ENCODE measurements around the gene SGTA.

Gene SGTA

DNA sequence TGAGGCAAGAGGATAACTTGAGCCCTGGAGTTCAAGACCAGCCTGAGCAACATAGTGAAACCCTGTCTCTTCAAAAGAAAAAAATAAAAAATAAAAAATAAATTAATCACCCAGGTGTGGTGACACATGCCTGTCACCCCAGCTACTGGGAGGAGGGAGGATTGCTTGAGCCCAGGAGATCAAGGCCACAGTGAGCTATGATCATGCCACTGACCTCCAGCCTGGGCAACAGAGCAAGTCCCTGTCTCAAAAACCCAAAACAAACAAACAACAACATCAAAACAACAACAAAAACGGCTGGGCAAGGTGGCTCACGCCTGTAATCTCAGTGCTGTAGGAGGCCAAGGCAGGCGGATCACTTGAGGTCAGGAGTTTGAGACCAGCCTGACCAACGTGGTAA, 39.0 kb downstream of the SGTA start:
- no peak for DNase-seq

DNA sequence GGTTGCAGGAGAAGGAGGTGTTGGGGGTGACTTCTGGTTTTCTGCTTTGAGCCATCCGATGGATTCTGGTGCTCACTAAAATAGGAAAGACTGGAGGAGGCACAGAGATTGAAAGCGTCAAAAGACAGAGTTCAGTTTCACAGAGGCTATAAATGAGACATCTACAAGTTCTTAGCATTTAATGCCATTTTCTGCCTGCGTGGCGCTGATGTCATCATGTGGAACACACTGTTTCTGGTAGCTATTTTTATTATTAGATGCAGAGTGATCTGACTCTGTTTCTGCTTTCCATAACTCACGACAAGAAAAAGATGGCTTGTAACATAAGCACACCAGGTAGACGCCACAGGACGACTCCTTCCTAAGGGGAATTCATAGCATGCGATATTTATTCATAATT, 40.0 kb downstream of the SGTA start:
- no peak for DNase-seq

DNA sequence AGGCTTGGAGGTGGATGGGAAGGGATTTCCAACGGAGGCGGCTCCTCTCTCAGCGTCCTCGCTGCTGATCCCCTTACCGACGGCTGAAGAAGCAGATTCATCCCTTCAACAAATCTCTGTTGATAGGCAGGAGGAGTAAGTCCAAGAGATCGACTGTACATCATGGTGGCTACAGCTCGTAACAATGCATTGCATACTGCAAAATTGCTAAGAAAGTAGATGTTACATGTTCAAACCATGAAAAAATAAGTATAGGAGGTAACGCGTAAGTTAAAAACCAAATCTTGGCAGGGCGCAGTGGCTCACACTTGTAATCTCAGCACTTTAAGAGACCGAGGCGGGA, 42.8 kb downstream of the SGTA start:
- no peak for DNase-seq

DNA sequence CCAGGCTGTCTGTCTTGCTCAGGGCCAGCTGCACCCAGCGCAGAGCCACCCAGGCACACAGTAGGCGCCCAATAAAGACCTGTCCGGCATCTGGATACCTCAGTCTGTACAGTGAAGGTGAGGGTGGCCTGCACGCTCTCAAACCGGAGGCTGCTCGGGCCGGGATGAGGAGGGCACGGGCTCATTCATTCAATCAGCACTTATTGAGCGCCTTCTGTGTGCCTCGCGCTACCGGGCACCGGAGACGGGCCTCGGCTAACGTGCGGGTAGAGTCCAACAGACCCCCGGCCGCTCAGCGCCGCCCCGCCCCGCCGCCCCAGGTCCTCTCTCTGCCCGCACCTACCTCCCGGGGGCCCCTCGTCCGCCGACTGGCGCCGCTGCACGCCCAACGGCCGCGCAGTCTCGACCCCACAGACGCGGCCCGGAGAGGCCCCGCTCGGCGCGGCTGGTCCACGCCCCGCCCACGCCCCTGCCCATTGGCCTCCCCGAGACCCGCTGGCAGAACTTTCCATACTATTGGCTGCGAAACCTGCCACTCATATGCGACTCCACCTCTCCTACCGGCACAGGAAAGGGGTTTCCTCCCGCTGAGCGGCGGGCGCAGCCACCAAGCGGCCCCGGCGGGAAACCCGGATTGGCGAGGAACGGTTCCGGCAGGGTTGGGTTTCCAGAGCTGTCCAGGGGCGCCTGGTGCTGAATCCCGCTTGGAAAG, 43.3 kb downstream of the SGTA start, which contains the start of gene SLC39A3:
Gene SLC39A3 (minus strand): TSS at position 416 of the 712 bp plus-strand sequence. CDS start 2,760 bp downstream, outside the sequence.
- peak; percentile 96 for DNase-seq

DNA sequence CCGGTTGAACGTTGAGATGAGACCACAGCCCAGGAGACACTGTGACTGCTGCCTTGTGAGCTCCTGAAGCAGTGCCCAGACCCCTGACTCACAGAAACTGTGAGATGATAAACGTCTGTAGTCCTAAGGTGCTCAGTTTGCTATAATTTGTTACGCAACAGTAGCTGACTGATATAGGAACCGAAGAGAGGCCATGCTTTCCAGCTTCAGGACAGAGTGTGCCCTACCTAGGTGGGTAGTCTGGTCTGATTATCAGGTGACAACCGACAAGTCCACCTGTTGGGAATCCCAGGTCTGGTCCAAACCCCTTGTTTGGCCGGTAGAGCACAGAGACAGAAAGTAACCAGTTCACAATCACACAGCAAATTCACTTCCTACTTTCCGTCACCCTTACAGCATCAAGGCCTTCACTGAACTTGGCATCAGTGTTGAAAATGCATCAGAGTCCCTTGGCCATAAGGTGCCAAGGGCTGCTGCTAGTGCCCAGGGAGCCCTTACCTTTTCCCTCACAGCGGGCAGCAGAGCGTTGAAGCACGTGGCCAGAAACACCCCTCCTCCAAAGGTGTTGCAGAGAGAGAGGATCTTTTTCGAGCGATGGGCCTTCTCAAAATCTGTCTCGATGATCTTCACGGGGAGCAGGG, 46.4 kb downstream of the SGTA start:
- no peak for DNase-seq

DNA sequence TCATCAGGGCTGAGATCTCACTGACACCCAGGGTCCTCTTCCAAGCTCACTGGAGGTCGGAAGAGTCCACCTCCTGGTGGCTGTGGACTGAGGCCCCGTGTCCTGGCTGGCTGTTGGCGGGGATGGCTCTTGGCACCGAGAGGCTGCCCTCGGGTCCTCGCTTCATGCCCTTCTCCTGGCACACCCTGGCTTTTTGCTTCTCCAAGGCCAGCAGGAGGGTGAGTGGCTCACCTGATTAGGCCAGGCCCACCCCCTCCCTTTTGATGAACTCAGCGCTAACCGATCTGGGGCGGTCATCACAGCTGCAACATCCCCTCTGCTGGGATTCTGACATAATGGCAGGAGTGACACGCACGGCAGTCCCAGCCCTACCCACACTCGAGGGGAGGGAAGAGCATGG, 47.7 kb downstream of the SGTA start:
- DNase-seq: no peak

DNA sequence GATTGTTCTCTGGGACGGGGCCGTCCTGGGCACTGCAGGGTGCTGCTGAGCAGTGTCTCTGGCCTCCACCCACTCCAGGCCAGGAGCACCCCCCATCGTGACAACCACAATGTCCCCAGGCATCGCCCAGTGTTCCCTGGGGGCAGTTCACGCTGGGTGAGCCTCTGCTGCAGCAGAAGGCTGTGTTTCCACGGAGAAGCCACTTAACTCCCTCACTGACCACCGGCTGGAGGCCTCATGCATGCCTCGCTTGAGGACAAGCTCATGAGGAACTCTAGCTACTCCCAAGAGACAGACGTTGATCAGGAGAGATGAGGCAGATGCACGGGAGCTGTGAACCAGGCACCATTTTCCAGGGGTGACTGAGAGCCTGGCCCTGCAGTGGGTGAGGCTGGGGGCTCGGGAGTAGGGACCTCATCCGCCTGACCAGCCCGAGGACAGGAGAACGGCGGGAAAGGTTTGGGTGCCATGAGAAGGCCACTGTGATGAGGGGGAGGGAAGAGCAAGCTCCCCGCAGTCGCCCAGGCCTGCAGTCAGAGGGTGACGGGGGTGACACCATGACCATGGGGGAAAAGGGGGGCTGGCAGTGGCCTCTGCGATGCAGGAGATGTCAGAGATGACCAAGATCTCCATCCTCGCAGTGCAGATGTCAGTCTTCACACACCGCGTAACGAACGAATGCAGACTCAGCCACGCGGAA, 48.3 kb downstream of the SGTA start:
- no peak for DNase-seq

DNA sequence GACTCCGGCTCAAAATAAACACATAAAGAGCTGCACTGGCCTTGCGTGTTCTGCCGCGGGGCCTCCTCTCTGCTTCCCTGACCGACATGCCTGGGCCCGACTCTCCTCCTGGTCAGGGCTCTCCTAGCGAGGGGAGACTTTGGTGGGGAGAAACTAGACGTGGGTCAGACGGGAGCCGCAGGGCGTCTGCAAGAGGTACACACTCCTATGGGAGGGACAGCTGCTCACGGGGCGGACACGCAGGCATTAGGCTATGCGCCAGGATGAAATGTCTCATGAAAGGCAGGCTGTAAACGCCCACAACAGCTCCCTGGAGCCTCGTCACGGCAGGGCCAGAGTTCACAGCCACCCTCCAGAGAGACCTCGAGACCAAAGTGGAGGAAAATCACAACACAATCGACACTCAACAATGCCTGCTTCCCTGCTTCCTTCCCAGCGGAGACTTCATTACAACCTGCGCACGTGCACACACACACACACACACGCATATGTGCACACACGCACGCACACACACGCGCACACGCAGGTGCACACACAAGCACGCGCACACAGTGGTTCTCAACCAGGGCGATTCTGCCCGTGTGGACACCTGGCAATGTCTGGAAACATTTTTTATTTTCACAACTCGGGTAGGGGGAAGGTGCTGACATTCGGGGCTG, 49.0 kb downstream of the SGTA start:
- no peak for DNase-seq

DNA sequence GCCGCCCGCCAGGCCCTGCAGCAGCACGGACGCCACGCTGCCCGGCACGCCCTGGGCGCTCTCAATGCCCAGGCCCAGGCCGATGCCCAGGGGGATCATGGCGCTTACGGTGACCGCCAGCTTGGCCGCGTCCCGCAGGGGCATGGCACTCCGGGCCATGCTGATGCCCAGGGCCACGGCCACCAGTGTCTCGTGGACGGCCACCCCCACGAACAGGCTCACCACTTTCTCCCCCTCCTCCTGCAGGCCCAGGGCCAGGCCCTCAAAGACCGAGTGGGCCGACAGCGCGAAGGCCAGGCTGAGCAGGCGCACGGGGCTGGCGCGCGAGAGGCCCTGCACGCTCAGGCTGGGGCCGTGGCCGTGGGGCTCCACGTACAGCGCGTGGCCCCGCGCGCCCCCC, 50.2 kb downstream of the SGTA start:
- no peak for DNase-seq

DNA sequence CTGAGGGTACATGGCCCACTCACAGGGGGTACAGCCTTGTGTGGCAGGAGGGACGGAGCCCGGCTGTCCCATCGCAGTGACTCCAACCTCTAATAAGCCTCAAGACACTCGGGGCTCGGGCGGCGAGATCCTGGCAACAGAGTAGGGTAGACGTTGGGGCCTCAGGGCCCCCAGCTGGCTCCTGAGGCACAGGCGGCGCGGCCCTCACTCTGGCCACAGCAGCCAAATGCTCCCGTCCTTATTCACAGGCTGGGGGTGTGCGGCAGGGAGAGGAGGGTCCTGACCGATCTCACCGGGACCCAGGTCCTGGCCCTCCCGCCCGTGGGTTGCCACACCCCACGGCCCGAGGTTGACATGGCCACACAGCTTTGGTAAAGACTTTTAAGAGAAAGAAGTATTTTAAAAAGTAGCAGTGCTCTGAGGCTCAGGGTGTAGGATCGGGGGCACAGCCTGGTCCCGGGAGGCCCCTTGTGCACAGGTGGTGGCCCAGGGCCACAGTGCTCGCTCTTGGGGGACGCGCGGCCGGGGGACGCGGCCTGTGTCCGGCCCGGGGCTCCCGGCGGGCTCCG, 50.8 kb downstream of the SGTA start:
- no peak for DNase-seq

DNA sequence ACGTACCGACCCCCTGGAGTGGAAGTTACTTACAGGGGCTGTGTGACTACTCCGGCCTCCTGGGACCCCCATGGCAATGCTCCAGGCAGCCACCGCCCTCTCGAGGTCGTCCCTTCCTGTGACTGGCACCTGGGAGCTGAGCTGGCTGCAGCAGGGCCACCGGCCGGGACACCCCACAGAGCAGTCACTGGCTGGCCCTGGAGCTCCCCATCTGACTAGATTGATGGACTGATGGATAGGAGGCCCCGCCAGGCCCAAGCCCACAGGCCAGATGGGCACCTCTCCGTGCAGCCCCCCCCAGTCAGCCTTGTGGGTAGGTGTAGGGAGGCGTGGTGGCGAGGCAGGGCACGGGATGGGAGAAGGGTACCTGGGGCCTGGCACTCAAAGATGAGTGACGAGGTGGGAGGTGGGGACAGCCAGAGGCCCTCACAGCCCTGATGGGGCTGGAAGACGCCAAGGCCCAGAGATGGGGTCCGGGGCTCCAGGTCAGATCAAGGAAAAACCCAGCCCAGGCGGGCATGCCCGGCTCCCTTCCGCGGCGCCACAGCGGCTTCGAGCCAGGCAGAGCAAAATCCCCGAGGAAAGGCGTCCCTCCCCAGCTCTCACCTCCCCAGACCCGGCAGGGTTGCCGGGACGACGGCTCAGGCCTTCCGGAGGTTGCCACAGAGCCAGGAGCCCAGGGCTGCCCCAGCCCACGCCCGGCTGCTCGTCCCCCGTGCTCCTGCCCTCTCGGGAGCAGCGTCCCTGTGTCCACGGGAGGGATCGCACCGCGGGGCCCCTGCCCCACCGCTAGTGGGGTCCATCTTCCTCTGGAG, 51.7 kb downstream of the SGTA start:
- no peak for DNase-seq

DNA sequence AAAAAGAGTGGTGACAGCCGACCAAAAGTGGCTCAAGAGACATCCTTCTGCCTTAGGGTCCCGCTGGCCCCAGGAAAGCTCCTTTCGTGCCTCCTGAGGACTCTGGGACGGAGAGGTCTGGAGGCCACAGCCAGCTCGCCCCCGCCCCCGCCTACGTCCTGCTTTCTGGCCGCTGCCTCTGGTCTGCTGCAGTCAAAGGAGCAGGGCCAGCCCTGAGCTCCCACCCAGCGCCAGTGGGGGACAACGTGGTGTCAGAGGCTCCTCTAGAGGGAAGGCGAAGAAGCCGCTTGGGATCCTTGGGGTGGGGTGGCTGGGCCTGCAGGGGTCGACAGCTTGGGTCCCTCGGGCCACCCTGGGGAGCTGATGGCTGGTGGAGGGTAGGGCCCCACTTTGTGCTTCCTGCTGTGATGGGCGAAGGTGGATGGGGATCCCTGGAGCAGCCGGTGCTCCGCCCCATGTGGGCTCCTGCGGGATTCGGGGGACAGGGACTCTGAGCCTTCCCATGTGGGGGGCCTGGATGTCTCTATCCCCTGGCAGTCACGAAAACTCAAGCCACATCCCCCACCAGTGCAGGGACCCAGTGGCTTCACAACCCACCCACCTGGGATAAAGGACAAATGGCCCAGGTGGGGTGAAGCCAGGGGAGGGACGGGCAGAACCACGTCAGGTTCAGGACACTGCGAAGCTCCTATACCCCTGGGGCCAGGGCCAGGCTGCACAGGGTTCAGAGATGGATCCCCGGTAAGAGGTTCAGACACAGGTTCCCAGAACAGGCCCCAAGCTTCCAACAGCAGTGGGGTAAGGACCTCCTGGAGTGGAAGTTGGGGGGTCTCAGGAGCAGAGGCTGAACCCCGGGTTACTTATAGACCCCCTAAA, 52.9 kb downstream of the SGTA start:
- DNase-seq: no peak

DNA sequence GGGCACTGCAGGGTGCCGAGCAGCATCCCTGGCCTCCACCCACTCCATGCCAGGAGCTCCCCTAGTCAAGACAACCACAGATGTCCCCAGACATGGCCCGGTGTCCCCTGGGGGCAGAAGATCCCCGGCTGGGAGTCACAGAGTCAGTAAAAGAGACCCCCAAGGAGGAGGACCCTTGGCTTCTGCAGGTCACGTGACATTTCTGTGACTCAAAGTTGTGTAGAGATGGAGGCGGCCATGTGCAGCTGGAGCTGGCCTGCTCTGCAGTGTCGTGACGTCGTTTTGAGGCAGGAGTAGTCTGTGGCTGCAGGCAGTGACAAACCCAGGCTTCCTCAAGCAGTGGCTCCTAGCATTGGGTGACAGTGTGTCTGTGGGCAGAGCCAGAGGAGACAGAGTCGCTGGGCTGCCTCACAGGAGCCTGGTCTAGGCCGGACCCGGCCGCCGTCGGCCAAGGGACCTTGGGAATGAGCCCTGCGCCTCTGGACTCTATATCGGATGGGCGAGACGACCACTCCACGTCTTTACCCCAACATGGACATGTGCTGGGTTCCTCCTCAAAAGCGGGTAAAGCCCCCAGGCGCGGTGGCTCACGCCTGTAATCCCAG, 54.2 kb downstream of the SGTA start:
- DNase-seq: no peak

DNA sequence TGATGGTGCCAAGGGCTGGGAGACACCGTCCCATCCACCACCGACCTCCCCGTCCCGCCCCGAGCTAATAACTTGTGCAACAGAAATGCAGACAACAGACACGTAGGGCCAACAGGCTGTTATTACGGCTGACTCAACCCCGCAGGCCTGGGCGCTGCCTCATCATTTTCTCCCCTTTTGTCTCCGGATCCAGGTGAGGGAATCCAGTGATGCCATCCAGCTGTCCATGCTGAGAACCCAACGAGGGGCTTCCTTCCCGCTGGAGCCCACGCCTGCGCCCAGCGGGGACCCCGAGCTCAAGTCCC, 55.5 kb downstream of the SGTA start:
- no peak for DNase-seq

DNA sequence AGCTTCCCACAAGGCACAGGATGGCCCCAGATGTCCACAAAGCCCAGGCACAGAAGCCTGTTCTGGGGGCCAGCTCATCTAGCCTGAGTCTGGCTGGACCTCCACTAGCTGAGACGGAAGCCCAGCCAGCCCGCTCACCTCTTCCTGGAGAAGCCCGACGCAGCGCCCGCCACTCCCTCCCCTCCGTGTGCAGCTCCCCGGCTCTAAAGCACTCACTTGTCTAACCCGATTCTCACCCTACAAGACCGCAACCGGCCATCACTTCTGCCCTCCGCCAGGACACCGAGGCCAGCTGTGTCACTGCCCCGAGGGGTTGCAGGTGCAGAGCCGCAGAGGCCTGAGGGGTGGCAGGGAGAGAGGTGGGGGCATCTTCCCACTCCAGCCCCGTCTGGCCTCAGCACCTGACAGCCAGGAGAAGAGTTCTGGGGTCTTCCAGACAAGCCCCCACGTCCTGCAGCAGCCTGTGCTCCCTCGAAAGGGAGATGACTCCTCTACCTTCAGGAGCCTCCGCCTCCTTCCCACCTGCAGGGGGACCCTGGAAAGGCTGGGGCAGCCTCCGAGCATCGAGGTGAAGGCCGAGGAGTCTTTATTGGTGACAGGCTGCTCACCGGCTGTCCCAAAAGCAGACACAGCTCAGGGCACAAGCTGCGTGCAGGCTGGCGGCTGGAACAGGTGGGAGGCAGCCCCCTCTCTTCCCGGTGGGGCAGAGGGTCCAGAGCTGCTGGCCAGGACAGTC, 56.0 kb downstream of the SGTA start:
- DNase-seq: no peak

DNA sequence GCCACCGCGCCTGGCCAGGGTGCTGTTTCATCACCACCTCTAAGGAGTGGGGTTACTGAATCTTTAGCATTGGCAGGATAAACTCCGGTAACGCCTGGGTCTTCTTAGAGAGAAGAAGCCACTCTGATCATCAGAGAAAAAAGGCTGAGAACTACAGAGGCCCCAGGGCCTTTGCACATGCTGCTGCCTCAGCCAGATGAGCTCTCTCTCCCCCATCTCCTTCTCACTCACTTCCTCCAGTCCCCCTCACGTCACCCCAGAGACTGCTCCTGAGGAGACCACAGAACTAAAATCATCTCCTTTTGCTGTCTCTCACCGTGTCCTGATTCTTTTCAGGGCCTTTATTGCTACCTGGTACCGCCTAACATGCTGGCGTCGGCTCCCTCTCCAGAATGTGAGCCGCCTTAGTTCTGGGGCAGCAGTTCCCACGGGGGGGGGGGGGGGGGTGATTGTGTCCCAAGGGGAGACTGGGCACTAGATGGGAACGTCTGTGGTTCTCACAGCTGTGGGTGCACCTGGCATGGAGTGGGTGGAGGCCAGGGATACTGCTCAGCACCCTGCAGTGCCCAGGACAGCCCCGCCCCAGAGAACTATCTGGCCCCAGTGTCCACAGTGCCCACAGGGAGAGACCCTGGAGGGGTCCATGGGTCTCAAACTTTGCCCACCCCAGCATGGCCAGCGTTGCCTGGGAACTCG, 56.8 kb downstream of the SGTA start:
- DNase-seq: no peak

DNA sequence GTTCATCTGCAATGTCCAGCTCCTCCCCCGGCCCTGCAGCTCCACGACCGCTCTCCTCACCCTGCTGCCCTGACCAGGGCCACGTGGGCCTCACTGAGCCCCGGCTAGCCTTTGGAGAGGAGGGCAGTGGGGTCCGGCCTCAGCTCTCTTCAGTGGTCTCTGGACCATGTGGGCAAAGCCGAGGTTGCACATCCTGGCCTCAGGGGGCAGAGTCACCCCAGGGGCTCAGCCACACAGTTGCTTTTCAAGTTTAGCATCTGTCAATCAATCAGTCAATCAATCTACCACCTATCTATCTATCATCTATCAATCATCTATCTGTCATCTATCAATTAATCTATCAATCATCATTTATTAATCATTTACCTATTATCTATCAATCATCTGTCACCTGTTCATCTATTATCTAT, 58.9 kb downstream of the SGTA start:
- no peak for DNase-seq

DNA sequence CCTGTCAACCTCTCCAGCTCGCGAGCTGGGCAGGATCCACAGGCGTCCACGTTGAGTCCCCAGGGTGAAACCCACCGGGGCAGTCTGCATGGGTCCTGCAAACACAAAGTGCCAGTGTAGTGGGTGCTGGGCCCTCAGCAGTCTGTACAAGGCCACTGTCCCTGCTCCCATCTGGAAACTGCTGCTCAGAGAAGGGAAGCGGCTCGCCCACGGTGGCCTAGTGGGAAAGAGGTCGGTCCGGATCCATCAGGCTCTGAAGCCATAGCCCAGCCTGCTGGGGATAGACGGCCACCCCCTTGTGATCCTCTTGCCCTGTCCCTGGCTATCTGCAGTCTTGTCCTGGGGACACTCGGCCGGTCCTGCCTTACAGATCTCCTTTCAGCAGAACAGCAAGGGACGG, 59.3 kb downstream of the SGTA start:
- no peak for DNase-seq

DNA sequence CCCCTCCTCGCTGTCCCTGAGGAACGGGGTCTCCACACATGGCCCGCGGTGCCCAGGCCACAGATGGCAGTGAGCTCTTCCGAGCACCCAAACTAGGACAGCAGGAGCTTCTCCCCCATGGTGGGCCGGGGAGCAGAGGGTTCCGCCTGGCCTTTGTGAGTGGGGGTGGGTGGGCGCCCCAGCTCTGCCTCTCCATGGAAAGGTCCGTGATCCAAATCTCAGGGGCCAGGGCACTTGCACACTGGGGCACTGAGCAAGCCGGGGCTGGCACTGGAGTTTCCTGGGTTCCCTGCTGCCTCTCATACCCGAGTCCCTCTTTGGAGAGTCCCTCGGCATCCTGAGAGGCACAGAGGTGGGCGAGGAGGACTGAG, 59.7 kb downstream of the SGTA start:
- no peak for DNase-seq
